NT2/D1 (cell line): ENCODE measurements around the gene CD27.

Source experiments
- SUZ12 ChIP-seq: IDR thresholded peaks from 2 replicates; pipeline ENCODE4 v1.6.1; 2011; ENCODE audit not compliant: insufficient read length, insufficient read depth; ENCODE audit errors: extremely low read depth
- YY1 ChIP-seq: IDR thresholded peaks from 2 replicates; pipeline ENCODE4 v1.6.1; 2011; ENCODE audit not compliant: insufficient read length, insufficient read depth
- ZNF274 ChIP-seq: IDR thresholded peaks from 2 replicates; pipeline ENCODE4 v1.6.1; 2011; ENCODE audit warnings: mild to moderate bottlenecking, low read depth, low read length

DNA sequence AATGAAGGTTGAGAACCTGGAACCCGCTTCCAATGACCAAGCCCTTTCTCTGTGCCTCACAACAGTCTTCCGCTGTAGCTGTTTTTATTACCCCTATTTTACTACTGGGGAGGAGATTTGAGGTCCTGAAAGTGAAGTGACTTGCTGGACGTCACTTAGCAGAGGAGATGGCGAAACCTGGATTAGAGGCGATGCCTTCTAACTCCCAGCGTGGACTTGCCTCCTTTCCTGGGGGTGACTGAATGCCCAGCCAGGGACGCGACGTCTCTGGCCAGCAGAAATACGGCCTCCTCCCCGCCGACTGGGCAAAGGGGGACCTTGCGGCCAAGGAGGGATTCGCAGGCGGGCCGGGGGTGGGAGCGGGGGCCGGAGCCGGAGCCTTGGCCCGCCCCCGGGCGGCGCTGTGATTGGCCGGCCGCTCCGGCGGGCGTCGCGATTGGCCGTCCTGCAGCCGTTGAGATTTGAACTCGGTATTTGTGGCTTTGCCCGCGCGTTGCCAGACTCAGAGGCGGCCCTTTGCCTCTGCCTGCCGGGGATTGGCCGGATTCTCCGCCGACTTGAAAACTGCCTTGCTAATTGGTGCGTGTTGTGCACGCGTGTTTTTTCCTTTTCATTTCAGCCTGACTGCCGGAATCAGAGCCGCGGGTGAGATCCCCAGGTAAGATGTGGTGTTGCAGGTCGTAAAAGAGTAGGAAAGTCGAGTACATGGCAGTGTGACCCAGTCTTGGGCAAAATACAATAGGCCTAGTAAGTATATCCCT is 48.9 kb downstream of the CD27 start, which contains the start of gene NCAPD2:
- TF ChIP-seq SUZ12, result no peak
- no peak for TF ChIP-seq ZNF274
- no peak for TF ChIP-seq YY1
